Endothelial cell of umbilical vein (primary cell): Measurements from ENCODE around the gene GRID1. TPM values are rescaled to one million over a fixed set of nuclear protein-coding genes. Genes with fewer than 3 reads are reported as not detected.

Experiments
- BruUV-seq: library from RNA; stranded (reverse); fragments of 400-500 nt; replicated peaks from 2 replicates; lab custom pipeline; 2021; lab: Mats Ljungman, UMichigan
- CTCF ChIA-PET: fragments of 300-600, 350-600 bp; sonication (Branson Sonifier 250); formaldehyde crosslinking; loops from one replicate; lab custom pipeline; 2021; ENCODE audit warnings: antibody characterized with exemption, inconsistent platforms; lab: Charles Lee
- POLR2A ChIA-PET: fragments of 300-600, 350-600 bp; sonication (Branson Sonifier 250); formaldehyde crosslinking; loops from one replicate; lab custom pipeline; 2021; ENCODE audit warnings: antibody characterized with exemption, inconsistent platforms; lab: Charles Lee
- DNase-seq: peaks from one replicate; pipeline ENCODE4 v3.0.0-alpha.2; 2011; ENCODE audit warnings: low read depth, low spot score
- FAIRE-seq: peaks from 2 replicates; lab custom pipeline; 2011; peaks lifted over from hg19 to GRCh38; lab: Jason Lieb, UNC
- H2AFZ ChIP-seq: 2 replicates; pipeline ENCODE4 v1.6.0; 2012; ENCODE audit warnings: low read depth, low read length, control low read depth, inconsistent platforms
- H3K27ac ChIP-seq: 2 replicates; pipeline ENCODE4 v1.5.1; 2011; ENCODE audit warnings: low read depth, mild to moderate bottlenecking, control low read depth, low read length, moderate library complexity; ENCODE audit not compliant: insufficient read depth
- H3K27me3 ChIP-seq, 2 experiments: 2 replicates each; pipeline versions ENCODE4 v1.6.0 to v1.6.1; 2011; ENCODE audit warnings: low read length in 2 of 2, mixed read lengths in 1 of 2; ENCODE audit not compliant: control insufficient read depth in 2 of 2, insufficient read depth in 2 of 2
- H3K36me3 ChIP-seq, 2 experiments: 2 replicates in 1 of 2; 3 replicates in 1 of 2; pipeline ENCODE4 v1.5.1; 2011; ENCODE audit warnings: low read length in 2 of 2, mild to moderate bottlenecking in 1 of 2, moderate library complexity in 1 of 2; ENCODE audit not compliant: control insufficient read depth in 2 of 2, insufficient read depth in 2 of 2; ENCODE audit errors: extremely low read depth in 1 of 2
- H3K4me1 ChIP-seq: 3 replicates; pipeline ENCODE4 v1.5.1; 2011; ENCODE audit warnings: mild to moderate bottlenecking, low read length; ENCODE audit not compliant: control insufficient read depth, insufficient read depth; ENCODE audit errors: extremely low read depth
- H3K4me2 ChIP-seq: 2 replicates; pipeline ENCODE4 v1.6.1; 2011; ENCODE audit warnings: low read length, control low read depth, mixed read lengths; ENCODE audit not compliant: insufficient read depth
- H3K4me3 ChIP-seq, 3 experiments: fragments of 200-600 bp in 1 of 3; sonication (generic), shearing (Covaris generic) in 1 of 3; replicated peaks in 1 of 3; 2 replicates each; pipeline ENCODE4 v1.5.1; 2011 to 2016; ENCODE audit warnings: control low read depth in 3 of 3, low read length in 3 of 3, mild to moderate bottlenecking in 2 of 3, inconsistent platforms in 1 of 3, low read depth in 1 of 3, moderate library complexity in 1 of 3; ENCODE audit not compliant: insufficient read depth in 1 of 3
- H3K79me2 ChIP-seq: 2 replicates; pipeline ENCODE4 v1.6.0; 2012; ENCODE audit warnings: low read length, inconsistent platforms; ENCODE audit not compliant: control insufficient read depth, insufficient read depth
- H3K9ac ChIP-seq: replicated peaks from 2 replicates; pipeline ENCODE3; 2011; ENCODE audit warnings: low read length, control low read depth; ENCODE audit not compliant: insufficient read depth; ENCODE audit errors: extremely low read depth
- H3K9me1 ChIP-seq: replicated peaks from 3 replicates; pipeline ENCODE4 v1.6.0; 2011; ENCODE audit warnings: mild to moderate bottlenecking, low read length; ENCODE audit not compliant: control insufficient read depth, insufficient read depth; ENCODE audit errors: extremely low read depth
- H3K9me3 ChIP-seq: replicated peaks from 2 replicates; pipeline ENCODE4 v1.5.1; 2012; ENCODE audit warnings: low read length, inconsistent platforms; ENCODE audit not compliant: control insufficient read depth, insufficient read depth
- H4K20me1 ChIP-seq: replicated peaks from 2 replicates; pipeline ENCODE3; 2011; ENCODE audit warnings: mild to moderate bottlenecking, low read length; ENCODE audit not compliant: control insufficient read depth, insufficient read depth; ENCODE audit errors: extremely low read depth
- EZH2 ChIP-seq: IDR thresholded peaks from 2 replicates; pipeline ENCODE4 v1.6.1; 2012; ENCODE audit warnings: borderline replicate concordance, low read depth, mild to moderate bottlenecking, moderate library complexity, low read length, inconsistent platforms; ENCODE audit not compliant: severe bottlenecking
- FOS ChIP-seq: IDR thresholded peaks from 2 replicates; pipeline ENCODE4 v1.6.1; 2011; ENCODE audit warnings: mild to moderate bottlenecking, low read length, moderate library complexity, borderline replicate concordance; ENCODE audit not compliant: insufficient read depth
- GATA2 ChIP-seq: IDR thresholded peaks from 2 replicates; pipeline ENCODE4 v1.7.0; 2011; ENCODE audit warnings: low read depth, mild to moderate bottlenecking, moderate library complexity, mixed read lengths, low read length; ENCODE audit not compliant: insufficient read length, insufficient read depth
- JUN ChIP-seq: IDR thresholded peaks from 2 replicates; pipeline ENCODE4 v1.6.1; 2011; ENCODE audit warnings: borderline replicate concordance, low read depth; ENCODE audit not compliant: insufficient read length, insufficient read depth
- MYC ChIP-seq: IDR thresholded peaks from one replicate; pipeline ENCODE4 v1.6.1; 2011; ENCODE audit warnings: mild to moderate bottlenecking, low read depth, low read length
- POLR2A ChIP-seq: IDR thresholded peaks from 2 replicates; pipeline ENCODE4 v1.6.1; 2012; ENCODE audit warnings: low read depth, mild to moderate bottlenecking, control low read depth, low read length
- POLR2AphosphoS5 ChIP-seq: IDR thresholded peaks from 2 replicates; pipeline ENCODE4 v1.6.1; 2012; ENCODE audit warnings: low read depth, mild to moderate bottlenecking, control low read depth, low read length, moderate library complexity; ENCODE audit not compliant: insufficient read depth
- dilution Hi-C: fragments of 300-500 bp; cut with MboI; formaldehyde crosslinking; loops from one replicate; pipeline ENCODE4 v1.15.0; 2019; ENCODE audit warnings: low sequenced_read_pairs; ENCODE audit not compliant: extremely low pct_ligation_motif_present
- intact Hi-C: fragments of 100-400 bp; cut with micrococcal nuclease; formaldehyde crosslinking; loops from one replicate; pipeline ENCODE4 v1.10.0; 2022
- polyA plus RNA-seq, 4 experiments: library from polyadenylated mRNA; depleted of rRNA in 3 of 4; stranded (reverse) in 3 of 4; unstranded in 1 of 4; fragments of >200 nt; gene quantifications; 2 replicates each; pipeline versions ENCODE4 v1.2.1 to v1.2.3, GENCODE V29; 2011 to 2012; ENCODE audit warnings: missing spikeins in 1 of 4
- total RNA-seq: library from RNA; stranded (reverse); gene quantifications from 2 replicates; pipeline ENCODE4 v1.2.3, GENCODE V29; 2021
- TF ChIP-seq, protein P1 (sequence below), 2 donors: IDR thresholded peaks; 1 replicate in 1 of 2; 2 replicates in 1 of 2; pipeline ENCODE4 v1.5.1; 2011; ENCODE audit warnings: low read length in 2 of 2, mild to moderate bottlenecking in 2 of 2, moderate library complexity in 2 of 2, control low read depth in 1 of 2, inconsistent platforms in 1 of 2, low read depth in 1 of 2; ENCODE audit not compliant: insufficient read depth in 1 of 2; ENCODE audit errors: extremely low read depth in 1 of 2
- TF ChIP-seq, protein P2 (sequence below): IDR thresholded peaks from 2 replicates; pipeline ENCODE4 v1.6.1; 2011; ENCODE audit not compliant: insufficient read depth, insufficient read length

Gene GRID1
- total and polyA plus RNA-seq, 2 donors (not counting 3 experiments of a cell fraction or from before 2014, with no cell fraction given) = not detected

DNA sequence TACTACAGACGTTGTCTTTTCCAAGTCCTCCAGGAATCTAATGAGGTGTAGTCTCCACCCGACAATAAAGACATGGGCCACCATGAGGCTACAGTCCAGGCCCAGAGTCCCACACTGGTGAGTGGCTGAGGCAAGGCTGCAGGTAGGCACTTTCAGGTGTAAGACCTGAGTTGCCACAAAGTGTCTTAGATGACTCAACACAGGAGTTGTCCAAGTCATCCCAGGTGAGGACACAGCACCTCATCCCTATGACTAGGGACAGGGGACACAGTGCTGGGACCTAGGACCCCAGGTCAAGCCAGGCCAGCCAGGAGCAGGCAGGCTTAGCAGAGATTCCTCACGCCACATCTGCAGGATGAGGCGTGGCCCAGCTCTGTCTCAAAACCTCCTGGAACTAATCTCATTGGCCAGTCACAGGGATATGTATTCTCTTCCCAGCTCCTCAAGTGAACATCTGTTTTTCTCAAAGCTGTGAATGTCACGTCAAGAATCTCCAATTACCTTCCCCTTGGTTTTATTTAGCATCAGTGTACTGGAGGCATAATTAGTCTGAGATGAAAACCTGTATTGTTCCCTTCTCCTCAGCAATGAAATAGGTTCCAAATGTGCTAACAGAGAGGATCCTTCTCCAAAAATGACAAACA, 254.6 kb downstream of the GRID1 start:
- Histone ChIP-seq H3K79me2 (no peaks in the 10 kb centered on the region), H3K4me1 (no peaks in the 10 kb centered on the region), H3K36me3 (no peaks in the 10 kb centered on the region), H3K4me3 (no peak overlapping the region), H3K27ac (no peak overlapping the region), H2AFZ (no peak overlapping the region), H3K9me1 (no peaks in the 10 kb centered on the region), H3K27me3 (no peaks in the 10 kb centered on the region), H4K20me1 (no peaks in the 10 kb centered on the region), H3K9ac (no peak overlapping the region), H3K4me2 (no peak overlapping the region), H3K9me3 (no peaks in the 10 kb centered on the region)
- BruUV-seq = no TSS peak
- ChIA-PET CTCF (no interaction called here), POLR2A (no interaction called here)
- DNase-seq (no peak), FAIRE-seq (no peak)
- dilution Hi-C loops = no loop called here
- intact Hi-C loops = no loop called here
- no peak for TF ChIP-seq JUN
- TF ChIP-seq, protein P1, sequence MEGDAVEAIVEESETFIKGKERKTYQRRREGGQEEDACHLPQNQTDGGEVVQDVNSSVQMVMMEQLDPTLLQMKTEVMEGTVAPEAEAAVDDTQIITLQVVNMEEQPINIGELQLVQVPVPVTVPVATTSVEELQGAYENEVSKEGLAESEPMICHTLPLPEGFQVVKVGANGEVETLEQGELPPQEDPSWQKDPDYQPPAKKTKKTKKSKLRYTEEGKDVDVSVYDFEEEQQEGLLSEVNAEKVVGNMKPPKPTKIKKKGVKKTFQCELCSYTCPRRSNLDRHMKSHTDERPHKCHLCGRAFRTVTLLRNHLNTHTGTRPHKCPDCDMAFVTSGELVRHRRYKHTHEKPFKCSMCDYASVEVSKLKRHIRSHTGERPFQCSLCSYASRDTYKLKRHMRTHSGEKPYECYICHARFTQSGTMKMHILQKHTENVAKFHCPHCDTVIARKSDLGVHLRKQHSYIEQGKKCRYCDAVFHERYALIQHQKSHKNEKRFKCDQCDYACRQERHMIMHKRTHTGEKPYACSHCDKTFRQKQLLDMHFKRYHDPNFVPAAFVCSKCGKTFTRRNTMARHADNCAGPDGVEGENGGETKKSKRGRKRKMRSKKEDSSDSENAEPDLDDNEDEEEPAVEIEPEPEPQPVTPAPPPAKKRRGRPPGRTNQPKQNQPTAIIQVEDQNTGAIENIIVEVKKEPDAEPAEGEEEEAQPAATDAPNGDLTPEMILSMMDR (IDR thresholded peaks at IDR 0.05; ENCODE audit: extremely low read depth in 1 of 2, insufficient read depth in 1 of 2, low read depth in 1 of 2, low read length in 2 of 2) = no peak

DNA sequence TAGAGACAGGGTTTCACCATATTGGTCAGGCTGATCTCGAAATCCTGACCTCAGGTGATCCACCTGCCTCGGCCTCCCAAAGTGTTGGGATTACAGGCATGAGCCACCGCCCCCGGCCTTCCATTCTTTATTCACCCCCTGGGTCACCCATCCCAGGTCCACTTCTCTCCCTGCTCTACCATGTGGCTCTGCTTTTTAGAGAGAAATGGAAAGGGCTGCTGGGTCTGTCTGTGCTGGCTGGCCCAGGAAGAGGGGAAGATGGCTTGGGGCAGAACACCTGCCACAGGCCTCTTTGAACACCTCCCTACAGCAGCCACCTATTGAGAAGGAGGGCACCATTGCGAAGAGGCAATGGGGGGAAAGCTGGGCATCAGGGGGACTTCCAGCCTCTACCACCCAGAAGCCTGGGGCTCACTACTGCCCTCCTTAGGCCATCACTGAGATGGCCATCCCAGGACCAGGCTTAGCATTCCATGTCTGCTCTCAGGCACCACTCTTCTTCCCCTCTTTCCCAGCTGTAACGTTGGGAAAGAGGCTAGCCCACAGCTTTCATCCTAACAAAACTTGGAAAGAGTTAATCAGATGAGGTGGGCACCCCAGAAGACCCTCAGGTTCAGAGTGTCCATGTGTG, 256.3 kb downstream of the GRID1 start:
- FAIRE-seq = no peak
- Histone ChIP-seq H3K79me2 (no peaks in the 10 kb centered on the region), H3K4me1 (no peaks in the 10 kb centered on the region), H3K9me1 (no peaks in the 10 kb centered on the region), H4K20me1 (no peaks in the 10 kb centered on the region), H3K27me3 (no peaks in the 10 kb centered on the region), H3K4me3 (no peak overlapping the region), H3K9ac (no peak overlapping the region), H3K36me3 (no peaks in the 10 kb centered on the region), H2AFZ (no peak overlapping the region), H3K4me2 (no peak overlapping the region), H3K27ac (no peak overlapping the region), H3K9me3 (no peaks in the 10 kb centered on the region)
- dilution Hi-C loops (no loop called here), intact Hi-C loops (no loop called here)
- no TSS peak for BruUV-seq
- ChIA-PET CTCF (no interaction called here), POLR2A (no interaction called here)
- TF ChIP-seq FOS (no peak), JUN (no peak), POLR2A (no peak), MYC (no peak), POLR2AphosphoS5 (no peak), GATA2 (no peak), EZH2 (no peak)
- TF ChIP-seq, protein P2, sequence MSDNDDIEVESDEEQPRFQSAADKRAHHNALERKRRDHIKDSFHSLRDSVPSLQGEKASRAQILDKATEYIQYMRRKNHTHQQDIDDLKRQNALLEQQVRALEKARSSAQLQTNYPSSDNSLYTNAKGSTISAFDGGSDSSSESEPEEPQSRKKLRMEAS = no peak
- TF ChIP-seq, protein P1 (IDR thresholded peaks at IDR 0.05; ENCODE audit: extremely low read depth in 1 of 2, insufficient read depth in 1 of 2, low read depth in 1 of 2, low read length in 2 of 2) = no peak
- no peak for DNase-seq
